GM23248 (cell line): ENCODE data around the gene SIGLEC14. TPM values are rescaled to one million over a fixed set of nuclear protein-coding genes. Genes with fewer than 3 reads are reported as not detected.

ENCODE experiments used
- DNase-seq: peaks from one replicate; pipeline ENCODE4 v3.0.0-alpha.2; 2015
- H2AFZ ChIP-seq: fragments of 200-600 bp; sonication (generic); 2 replicates; pipeline ENCODE4 v1.6.1; 2016; ENCODE audit warnings: antibody characterized with exemption
- H3F3A ChIP-seq: fragments of 200-600 bp; sonication (generic); 2 replicates; pipeline ENCODE4 v1.6.1; 2016; ENCODE audit warnings: mild to moderate bottlenecking, antibody characterized with exemption, mixed run types; ENCODE audit not compliant: insufficient read depth
- H3K27ac ChIP-seq: fragments of 200-600 bp; sonication (generic); 2 replicates; pipeline ENCODE4 v1.5.1; 2016; ENCODE audit warnings: mild to moderate bottlenecking
- H3K27me3 ChIP-seq: fragments of 200-600 bp; sonication (generic); replicated peaks from 2 replicates; pipeline ENCODE4 v1.6.1; 2016; ENCODE audit warnings: mild to moderate bottlenecking; ENCODE audit not compliant: insufficient read depth
- H3K36me3 ChIP-seq: fragments of 200-600 bp; sonication (generic); 2 replicates; pipeline ENCODE4 v1.6.1; 2016; ENCODE audit warnings: low read depth, mild to moderate bottlenecking
- H3K4me1 ChIP-seq: fragments of 200-600 bp; sonication (generic); 2 replicates; pipeline ENCODE4 v1.6.1; 2016; ENCODE audit warnings: mild to moderate bottlenecking; ENCODE audit not compliant: insufficient read depth
- H3K4me2 ChIP-seq: fragments of 200-600 bp; sonication (generic); one replicate; pipeline ENCODE4 v1.6.1; 2016; ENCODE audit warnings: mild to moderate bottlenecking; ENCODE audit not compliant: unreplicated experiment
- H3K4me3 ChIP-seq: fragments of 200-600 bp; sonication (generic); 2 replicates; pipeline ENCODE4 v1.5.1; 2016; ENCODE audit warnings: mild to moderate bottlenecking
- H3K79me2 ChIP-seq: fragments of 200-600 bp; sonication (generic); 2 replicates; pipeline ENCODE4 v1.6.1; 2016; ENCODE audit warnings: mild to moderate bottlenecking; ENCODE audit not compliant: insufficient read depth
- H3K9ac ChIP-seq: fragments of 200-600 bp; sonication (generic); 2 replicates; pipeline ENCODE4 v1.6.1; 2016; ENCODE audit warnings: mild to moderate bottlenecking
- H3K9me2 ChIP-seq: fragments of 200-600 bp; sonication (generic); 2 replicates; pipeline ENCODE4 v1.6.1; 2016; ENCODE audit warnings: mixed run types, mild to moderate bottlenecking, moderate library complexity; ENCODE audit not compliant: insufficient read depth
- H3K9me3 ChIP-seq: fragments of 200-600 bp; sonication (generic); one replicate; pipeline ENCODE4 v1.6.1; 2017; ENCODE audit warnings: low read depth
- H4K20me1 ChIP-seq: fragments of 200-600 bp; sonication (generic); 2 replicates; pipeline ENCODE4 v1.6.0; 2016; ENCODE audit not compliant: insufficient read depth
- EZH2 ChIP-seq: fragments of 200-600 bp; sonication (generic); IDR thresholded peaks from 2 replicates; pipeline ENCODE4 v1.6.1; 2018; ENCODE audit warnings: antibody characterized with exemption, mild to moderate bottlenecking; ENCODE audit not compliant: insufficient read depth, poor library complexity, severe bottlenecking
- EZH2phosphoT487 ChIP-seq: fragments of 200-600 bp; sonication (generic); IDR thresholded peaks from 2 replicates; pipeline ENCODE4 v1.6.1; 2018; ENCODE audit warnings: antibody characterized with exemption, moderate library complexity, mild to moderate bottlenecking, low read depth; ENCODE audit not compliant: insufficient read depth
- WGBS, 2 experiments: methylation state at CpG; one replicate each; pipeline ENCODE4 v1.1.6; 2015 to 2017; ENCODE audit warnings: low lambda C conversion rate in 2 of 2, low coverage in 1 of 2; ENCODE audit errors: missing lambda C conversion rate in 2 of 2; 5-methylcytosine and 5-hydroxymethylcytosine counted together
- in situ Hi-C: fragments of 300-500 bp; cut with MboI; formaldehyde crosslinking; loops from 2 replicates; pipeline ENCODE4 v1.15.0; 2020
- polyA plus RNA-seq: library from polyadenylated mRNA; unstranded; fragments of >200 nt; fragmentation: Nextera tagmentation; extraction: Ambion mirVana; gene quantifications from 2 replicates; pipeline ENCODE4 v1.2.1, GENCODE V29; 2016
- total RNA-seq: library from RNA; depleted of rRNA; stranded (reverse); fragments of >200 nt; shearing (Covaris generic); gene quantifications from 2 replicates; pipeline ENCODE4 v1.2.3, GENCODE V29; 2014

SIGLEC14 gene
- total and polyA plus RNA-seq, 2 experiments from 2014 or later = not detected

DNA sequence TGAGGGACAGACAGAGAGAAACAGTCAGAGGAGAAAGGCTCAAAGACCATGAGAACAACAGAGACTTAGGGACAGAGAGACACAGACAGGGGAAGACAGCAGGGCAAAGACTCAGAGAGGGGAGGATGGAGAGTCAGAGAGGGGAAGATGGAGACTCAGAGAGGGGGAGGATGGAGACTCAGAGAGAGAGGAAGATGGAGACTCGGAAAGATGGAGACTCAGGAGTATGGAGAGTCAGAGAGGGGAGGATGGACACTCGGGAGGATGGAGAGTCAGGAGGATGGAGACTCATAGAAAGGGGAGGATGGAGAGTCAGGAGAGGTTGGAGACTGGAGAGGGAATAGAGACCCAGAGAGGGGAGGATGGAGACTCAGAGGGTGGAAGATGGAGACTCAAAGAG is 47.2 kb upstream of the SIGLEC14 start:
- DNase-seq = no peak
- Histone ChIP-seq H3K9me2 (no peaks in the 10 kb centered on the region), H2AFZ (no peak overlapping the region), H3K79me2 (peaks cover 98% of the 10 kb centered on the region), H3K27me3 (no peaks in the 10 kb centered on the region), H3K9me3 (no peaks in the 10 kb centered on the region), H3K9ac (no peak overlapping the region), H4K20me1 (peaks cover 6% of the 10 kb centered on the region; the same call in 1 of the 2 replicates), H3K27ac (no peak overlapping the region), H3F3A (peaks cover 15% of the 10 kb centered on the region), H3K4me2 (no peak overlapping the region), H3K4me1 (peaks cover 7% of the 10 kb centered on the region), H3K4me3 (no peak overlapping the region), H3K36me3 (peaks cover 9% of the 10 kb centered on the region)
- TF ChIP-seq EZH2 (no peak), EZH2phosphoT487 (no peak)
- 38 to 63% methylated on average over 1 to 2 of the region's 2 CpGs for WGBS, 2 experiments
- in situ Hi-C loops = no loop called here

DNA sequence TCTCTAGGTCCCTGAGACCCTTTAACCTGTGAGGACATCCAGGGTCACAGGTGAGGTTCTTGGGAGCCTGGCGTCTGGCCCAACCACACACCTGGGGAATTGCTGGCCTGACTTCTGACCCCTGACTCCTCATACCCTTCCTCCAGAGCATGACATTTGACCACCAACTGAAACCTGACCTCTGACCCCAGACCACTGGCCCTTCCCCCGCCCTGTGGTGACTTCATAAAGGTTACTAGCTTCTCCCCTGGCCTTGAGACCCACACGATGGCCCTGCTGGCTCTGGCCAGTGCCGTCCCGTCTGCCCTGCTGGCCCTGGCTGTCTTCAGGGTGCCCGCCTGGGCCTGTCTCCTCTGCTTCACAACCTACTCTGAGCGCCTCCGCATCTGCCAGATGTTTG is 46.6 kb upstream of the SIGLEC14 start, which contains the start of gene SPACA6:
Gene SPACA6, plus strand, starts transcription at position 71 of the 400 bp plus-strand sequence. Its CDS starts 197 bp downstream, at position 268.
- in situ Hi-C loops = no loop called here
- Histone ChIP-seq H3K79me2 (peaks cover 92% of the 10 kb centered on the region), H3F3A (peaks cover 14% of the 10 kb centered on the region), H3K4me1 (peaks cover 10% of the 10 kb centered on the region), H3K27ac (no peak within 1 kb of the TSS), H3K9ac (peak within 1 kb of the TSS; percentile 91), H3K4me3 (peak within 1 kb of the TSS; percentile 87), H3K27me3 (no peaks in the 10 kb centered on the region), H3K36me3 (peaks cover 9% of the 10 kb centered on the region; the same call in 1 of the 2 replicates), H3K9me3 (no peaks in the 10 kb centered on the region), H2AFZ (no peak within 1 kb of the TSS), H3K9me2 (no peaks in the 10 kb centered on the region), H4K20me1 (peaks cover 6% of the 10 kb centered on the region; the same call in 1 of the 2 replicates), H3K4me2 (peak within 1 kb of the TSS; percentile 50)
- TF ChIP-seq EZH2phosphoT487 (no peak), EZH2 (no peak)
- WGBS, 2 experiments = 64 to 71% methylated on average over 8 of the region's 8 CpGs
- DNase-seq = no peak

DNA sequence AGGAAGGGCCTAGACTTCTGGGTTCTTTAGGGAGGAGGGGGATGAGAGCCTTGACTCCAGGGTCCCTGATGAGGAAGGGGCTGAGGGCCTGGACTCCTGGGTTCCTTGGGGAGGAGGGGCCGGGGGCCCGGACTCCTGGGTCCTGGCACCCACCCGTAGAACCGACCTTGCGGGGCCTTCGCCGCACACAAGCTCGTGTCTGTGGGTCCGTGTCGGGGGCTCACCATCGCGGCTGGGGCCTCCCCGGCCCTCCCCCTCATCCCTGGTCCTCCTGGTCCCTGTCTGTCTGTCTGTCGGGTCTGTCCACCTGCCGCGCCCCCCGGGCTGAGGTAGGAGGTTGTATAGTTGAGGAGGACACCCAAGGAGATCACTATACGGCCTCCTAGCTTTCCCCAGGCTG is 45.8 kb upstream of the SIGLEC14 start:
- H3K9ac ChIP-seq = peak overlapping the region; percentile 91
- peak overlapping the region; percentile 50 for H3K4me2 ChIP-seq
- no peaks in the 10 kb centered on the region for H3K9me3 ChIP-seq
- WGBS, 2 experiments = 52 to 66% methylated on average over 8 to 13 of the region's 18 CpGs
- no peak for DNase-seq
- H3K27ac ChIP-seq = no peak overlapping the region
- TF ChIP-seq EZH2phosphoT487 (no peak), EZH2 (no peak)
- peaks cover under 1% of the 10 kb centered on the region; the same call in 1 of the 2 replicates for H3K36me3 ChIP-seq
- peak overlapping the region; percentile 87 for H3K4me3 ChIP-seq
- H4K20me1 ChIP-seq = peaks cover 6% of the 10 kb centered on the region; the same call in 1 of the 2 replicates
- in situ Hi-C loops = no loop called here
- no peaks in the 10 kb centered on the region for H3K9me2 ChIP-seq
- no peak overlapping the region for H2AFZ ChIP-seq
- H3F3A ChIP-seq = peaks cover 16% of the 10 kb centered on the region
- H3K27me3 ChIP-seq = no peaks in the 10 kb centered on the region
- H3K79me2 ChIP-seq = peaks cover 85% of the 10 kb centered on the region
- peaks cover 16% of the 10 kb centered on the region for H3K4me1 ChIP-seq

DNA sequence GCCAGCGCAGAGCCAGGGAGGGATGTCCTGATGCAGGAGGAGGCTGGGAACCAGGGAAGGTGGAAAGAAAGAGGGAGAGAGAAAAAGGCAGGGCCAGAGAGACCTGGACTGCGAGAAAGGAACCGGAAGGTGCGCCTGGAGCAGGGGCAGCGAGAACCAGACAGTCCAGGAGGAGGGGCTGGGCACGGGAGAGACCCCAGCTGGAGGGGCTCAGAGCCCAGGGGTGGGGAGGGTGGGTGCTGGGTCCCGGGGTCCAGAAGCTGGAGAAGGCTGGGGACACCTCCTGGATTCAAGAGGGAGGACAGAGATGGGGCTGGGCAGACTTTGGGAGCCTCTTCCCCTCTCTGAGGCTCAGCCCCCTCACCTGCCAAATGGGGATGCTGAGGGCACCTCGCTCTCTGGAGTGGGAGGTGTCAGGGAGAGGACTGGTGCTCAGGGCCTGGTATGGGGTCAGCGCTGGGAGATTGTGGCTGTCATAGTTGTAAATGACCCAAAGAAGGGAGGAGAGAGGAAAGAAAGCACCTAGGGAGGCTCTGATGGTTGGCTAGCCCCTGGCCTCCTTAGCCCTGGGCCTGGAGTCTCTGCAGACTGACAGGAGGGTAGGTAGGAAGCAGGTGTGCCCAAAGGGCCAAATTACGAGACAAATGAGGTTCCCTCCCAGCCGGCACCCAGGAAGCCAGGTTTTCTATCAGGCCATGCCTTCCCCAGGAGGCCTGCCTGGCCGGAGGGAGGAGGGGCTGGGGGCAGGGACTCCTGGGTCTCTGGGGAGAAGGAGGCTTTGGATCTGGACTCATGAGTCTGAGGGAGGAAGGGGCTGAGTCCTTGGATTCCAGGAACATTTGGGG is 45.2 kb upstream of the SIGLEC14 start:
- TF ChIP-seq EZH2 (no peak), EZH2phosphoT487 (no peak)
- DNase-seq = peak; percentile 47
- H3K9ac ChIP-seq = peak overlapping the region; percentile 91
- WGBS, 2 experiments = 23 to 38% methylated on average over 7 to 12 of the region's 12 CpGs
- H3F3A ChIP-seq = peaks cover 18% of the 10 kb centered on the region
- H3K79me2 ChIP-seq = peaks cover 85% of the 10 kb centered on the region
- H3K4me2 ChIP-seq = peak overlapping the region; percentile 79
- peaks cover 6% of the 10 kb centered on the region; the same call in 1 of the 2 replicates for H4K20me1 ChIP-seq
- no peak overlapping the region for H2AFZ ChIP-seq
- no peaks in the 10 kb centered on the region for H3K9me2 ChIP-seq
- peaks cover 23% of the 10 kb centered on the region for H3K4me1 ChIP-seq
- in situ Hi-C loops = no loop called here
- H3K9me3 ChIP-seq = no peaks in the 10 kb centered on the region
- H3K4me3 ChIP-seq = peak overlapping the region; percentile 87
- no peak overlapping the region for H3K27ac ChIP-seq
- H3K36me3 ChIP-seq = no peaks in the 10 kb centered on the region; the same call in 1 of the 2 replicates
- no peaks in the 10 kb centered on the region for H3K27me3 ChIP-seq
